Stomach smooth muscle (tissue), 2 donors: ENCODE measurements around the gene CLTB.

ENCODE experiments used
- H3K27ac ChIP-seq: one replicate; pipeline ENCODE4 v1.7.0; 2013; ENCODE audit warnings: mild to moderate bottlenecking, low read length, inconsistent platforms
- H3K27me3 ChIP-seq, 2 donors: one replicate each; pipeline ENCODE4 v1.7.0; 2013; ENCODE audit warnings: low read length in 2 of 2; ENCODE audit not compliant: insufficient read depth in 2 of 2, control insufficient read depth in 1 of 2
- H3K36me3 ChIP-seq, 2 donors: one replicate each; pipeline ENCODE4 v1.7.0; 2013; ENCODE audit warnings: low read length in 2 of 2; ENCODE audit not compliant: control insufficient read depth in 2 of 2, insufficient read depth in 2 of 2
- H3K4me1 ChIP-seq: one replicate; pipeline ENCODE4 v1.7.0; 2013; ENCODE audit warnings: low read length; ENCODE audit not compliant: control insufficient read depth, insufficient read depth
- H3K4me3 ChIP-seq, 2 donors: one replicate each; pipeline ENCODE4 v1.7.0; 2013; ENCODE audit warnings: low read length in 2 of 2
- H3K9ac ChIP-seq, 2 donors: one replicate each; pipeline ENCODE4 v1.7.0; 2013; ENCODE audit warnings: low read length in 2 of 2, mild to moderate bottlenecking in 1 of 2
- H3K9me3 ChIP-seq, 2 donors: one replicate each; pipeline ENCODE4 v1.7.0; 2013; ENCODE audit warnings: low read length in 2 of 2; ENCODE audit not compliant: control insufficient read depth in 2 of 2
- donor health status: healthy.
- donor health status: Pancreatic carcinoma.

Gene CLTB

DNA sequence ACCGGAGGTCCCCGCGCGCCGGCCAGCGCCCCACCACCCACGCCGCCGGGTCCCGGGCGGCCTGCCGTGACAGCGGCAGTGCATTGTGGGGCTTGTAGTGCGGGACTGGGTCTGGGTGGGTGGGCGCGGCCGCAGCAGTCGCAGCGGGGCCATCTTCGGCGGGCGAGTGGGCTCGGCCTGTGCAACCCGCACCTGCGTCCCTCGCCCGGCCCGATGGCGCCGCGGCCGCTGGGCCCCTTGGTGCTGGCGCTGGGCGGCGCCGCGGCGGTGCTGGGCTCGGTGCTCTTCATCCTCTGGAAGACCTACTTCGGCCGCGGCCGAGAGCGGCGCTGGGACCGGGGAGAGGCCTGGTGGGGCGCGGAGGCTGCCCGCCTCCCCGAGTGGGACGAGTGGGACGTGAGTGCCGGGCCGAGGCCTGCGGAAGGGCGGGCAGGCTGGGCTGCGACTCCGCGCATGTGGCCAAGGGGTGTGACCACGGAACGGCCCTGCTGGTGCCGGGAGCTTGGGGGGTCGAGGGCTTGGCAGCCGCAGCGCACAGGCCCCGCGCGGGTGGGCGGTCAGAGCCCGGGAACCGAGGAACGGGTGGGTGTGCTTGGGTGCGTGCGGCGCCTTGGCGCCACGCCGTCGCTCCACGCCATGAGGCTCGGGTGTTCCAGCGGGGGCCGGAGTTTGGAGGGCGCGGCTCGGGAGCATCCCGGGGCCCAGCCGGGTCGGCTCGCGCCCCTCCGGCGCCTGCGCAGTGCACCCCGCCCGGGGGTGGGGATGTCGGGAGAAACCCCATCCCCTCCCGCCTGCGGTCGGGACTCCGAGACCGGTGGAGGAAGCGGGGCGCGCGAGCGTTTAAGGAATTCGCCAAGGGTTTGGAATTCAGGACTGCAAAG is 50.7 kb downstream of the CLTB start, which contains the start of gene ARL10:
ARL10 (plus strand) TSS at position 137 of the 881 bp plus-strand sequence; CDS start at position 214, 77 bp downstream.
- H3K4me1 ChIP-seq = peaks cover 31% of the 10 kb centered on the region

DNA sequence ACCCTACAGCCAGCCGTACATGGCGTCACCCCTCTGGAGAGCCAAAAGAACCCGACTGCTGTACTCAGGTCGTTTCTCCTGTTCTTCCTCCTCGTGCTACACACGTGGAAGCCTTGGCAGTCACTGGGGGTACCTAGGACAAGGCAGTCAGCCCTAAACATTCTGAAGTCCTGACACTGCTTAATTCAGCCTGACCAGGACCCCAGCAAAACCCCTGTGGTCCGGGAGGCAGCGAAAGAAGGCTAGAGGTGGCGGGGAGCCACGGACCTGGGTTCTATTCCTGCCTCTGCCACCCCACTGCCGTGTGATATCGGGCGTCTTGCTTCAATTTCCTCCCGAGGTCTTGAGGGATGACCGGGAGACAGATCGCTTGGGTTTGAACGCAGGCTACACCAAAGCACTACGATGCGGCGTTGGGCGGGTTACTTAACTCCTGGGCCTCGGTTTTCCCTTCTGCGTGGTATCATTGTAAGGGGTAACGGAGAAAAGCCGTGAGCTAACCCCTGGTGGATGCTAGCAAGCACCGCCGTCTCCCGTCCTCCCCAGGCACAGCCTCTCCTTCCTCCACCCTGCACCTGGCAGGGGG is 51.5 kb downstream of the CLTB start:
- H3K9ac ChIP-seq = peak overlapping the region; percentile 84 to 89
- H3K27me3 ChIP-seq = no peaks in the 10 kb centered on the region
- no peaks in the 10 kb centered on the region for H3K9me3 ChIP-seq
- H3K4me3 ChIP-seq = peak overlapping the region; percentile 70 to 85
- H3K36me3 ChIP-seq = peaks cover 3 to 16% of the 10 kb centered on the region in 2 donors
- peaks cover 35% of the 10 kb centered on the region for H3K4me1 ChIP-seq
- H3K27ac ChIP-seq = peak overlapping the region; percentile 84

More for the DNA sequence above, 50.7 kb downstream of the CLTB start, which contains the start of gene ARL10:
- H3K4me3 ChIP-seq = peak within 1 kb of the TSS; percentile 70 to 85
- peaks cover 3 to 21% of the 10 kb centered on the region in 2 donors for H3K36me3 ChIP-seq
- H3K9ac ChIP-seq = peak within 1 kb of the TSS; percentile 84 to 89
- H3K27me3 ChIP-seq = no peaks in the 10 kb centered on the region
- no peaks in the 10 kb centered on the region for H3K9me3 ChIP-seq
- peak within 1 kb of the TSS; percentile 84 for H3K27ac ChIP-seq

DNA sequence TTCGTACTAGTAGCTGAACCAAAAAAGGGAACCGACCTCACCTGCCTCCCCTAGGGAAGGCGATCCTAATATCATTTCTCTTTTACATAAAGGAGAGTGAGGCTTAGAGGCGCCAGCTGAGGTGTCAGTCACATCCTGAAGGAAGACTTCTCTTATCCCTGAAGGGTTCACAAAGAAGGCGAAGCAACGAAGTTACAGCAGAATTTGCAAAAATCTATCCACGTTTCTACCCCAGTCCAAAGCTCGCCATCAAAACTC is 54.2 kb downstream of the CLTB start:
- Histone ChIP-seq H3K9me3 (no peaks in the 10 kb centered on the region), H3K27ac (no peak overlapping the region), H3K9ac (peak overlapping the region; percentile 87 to 91), H3K36me3 (peaks cover 3 to 5% of the 10 kb centered on the region in 2 donors), H3K4me1 (peaks cover 37% of the 10 kb centered on the region), H3K4me3 (peak overlapping the region; percentile 76 to 95), H3K27me3 (no peaks in the 10 kb centered on the region)

DNA sequence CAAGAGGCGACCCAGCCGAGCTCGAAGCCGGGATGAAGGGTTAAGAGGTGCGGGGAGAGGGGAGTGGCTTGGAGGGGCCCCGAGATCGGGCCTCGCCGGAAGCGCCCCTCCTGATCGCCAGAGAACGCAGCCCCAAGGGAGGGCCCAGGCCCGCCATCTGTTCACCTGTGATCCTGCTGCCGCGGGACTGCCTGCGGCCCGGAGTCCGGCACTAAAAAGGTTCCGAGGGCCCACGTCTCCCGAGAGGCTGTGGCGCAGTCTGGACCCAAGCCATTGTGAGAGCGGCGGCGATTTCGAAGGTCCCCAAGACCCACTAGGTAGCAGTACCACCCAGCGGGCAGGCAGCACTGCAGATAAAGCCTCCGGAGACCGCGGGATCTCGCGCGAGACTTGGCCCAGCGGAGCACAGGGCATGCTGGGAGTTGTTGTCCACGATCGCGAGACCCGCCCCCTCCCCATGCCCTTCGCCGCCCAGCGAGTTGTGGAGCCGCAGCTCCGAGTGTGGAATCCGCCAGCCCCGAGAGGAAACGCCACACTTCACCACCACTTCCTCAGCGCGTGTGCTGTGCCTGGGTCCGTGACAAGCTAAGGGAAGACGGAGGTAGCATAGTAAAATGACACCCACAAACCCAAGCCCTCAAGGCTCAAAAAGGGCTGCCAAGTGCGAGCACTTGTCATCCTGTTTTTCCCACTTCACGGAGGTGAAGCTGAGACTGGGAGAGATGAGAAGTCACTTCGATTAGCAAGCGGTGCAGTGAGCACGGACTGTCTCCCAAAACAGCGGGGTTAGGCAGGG is 54.7 kb downstream of the CLTB start, which contains the start of gene KIAA1191:
KIAA1191 (minus strand) TSS at position 328 of the 796 bp plus-strand sequence. CDS start 2,256 bp downstream, outside the sequence.
- Histone ChIP-seq H3K9me3 (no peaks in the 10 kb centered on the region), H3K27ac (peak within 1 kb of the TSS; percentile 46), H3K4me3 (peak within 1 kb of the TSS; percentile 76 to 95), H3K36me3 (peaks cover 3 to 5% of the 10 kb centered on the region in 2 donors), H3K27me3 (no peaks in the 10 kb centered on the region), H3K9ac (peak within 1 kb of the TSS; percentile 87 to 91), H3K4me1 (peaks cover 36% of the 10 kb centered on the region)

DNA sequence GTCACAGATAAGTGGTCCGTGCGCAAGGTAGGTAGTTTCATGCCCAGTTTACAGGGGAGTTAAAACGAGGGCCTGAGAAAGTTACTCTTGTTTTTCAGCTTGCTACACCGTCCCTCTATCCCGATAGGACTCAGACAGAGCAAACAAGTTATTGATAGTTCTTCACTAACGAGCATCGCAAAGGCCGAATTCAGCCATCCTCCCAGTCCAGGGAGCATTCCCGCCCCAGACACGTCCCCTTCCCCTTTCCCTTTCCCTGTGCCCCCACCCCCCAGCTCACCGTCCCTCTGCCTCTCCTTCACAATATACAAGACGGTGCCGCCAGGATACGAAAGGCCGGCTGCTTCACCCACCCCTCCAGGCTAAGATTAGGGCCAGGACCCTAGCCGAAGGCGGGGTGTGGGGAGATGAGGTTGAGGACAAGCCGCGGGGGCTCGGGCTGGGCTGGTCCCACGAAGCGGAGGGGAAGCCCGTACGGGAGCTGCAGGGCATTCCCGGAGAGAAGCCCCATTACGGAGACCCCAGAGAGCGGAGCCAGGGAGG is 55.4 kb downstream of the CLTB start:
- H3K4me1 ChIP-seq = peaks cover 29% of the 10 kb centered on the region
- H3K4me3 ChIP-seq = peak overlapping the region; percentile 76 to 95
- H3K9me3 ChIP-seq = no peaks in the 10 kb centered on the region
- peaks cover 3 to 7% of the 10 kb centered on the region in 2 donors for H3K36me3 ChIP-seq
- peak overlapping the region; percentile 46 for H3K27ac ChIP-seq
- H3K27me3 ChIP-seq = no peaks in the 10 kb centered on the region
- H3K9ac ChIP-seq = peak overlapping the region; percentile 87 to 91

DNA sequence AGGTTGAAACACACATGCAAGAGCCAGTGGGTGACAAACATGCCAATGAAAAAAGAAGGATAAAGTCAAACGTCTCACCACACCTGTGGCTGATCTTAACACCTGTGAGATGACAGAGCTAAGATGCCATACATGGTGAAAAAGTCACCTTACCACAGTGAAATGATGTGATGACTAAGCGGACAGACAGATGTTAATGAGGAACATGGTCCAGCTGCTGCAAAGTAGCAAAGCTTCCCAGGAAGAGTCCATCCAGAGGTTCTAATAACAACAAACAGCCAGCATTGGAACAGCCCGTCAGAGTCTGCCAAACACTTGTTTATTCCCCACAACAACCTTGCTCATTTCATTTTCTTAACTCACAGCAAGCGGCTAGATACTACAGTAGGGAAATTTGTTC is 56.7 kb downstream of the CLTB start:
- Histone ChIP-seq H3K4me3 (peak overlapping the region in 1 of 2 donors; percentile 35), H3K36me3 (peaks cover 6 to 15% of the 10 kb centered on the region in 2 donors), H3K27ac (no peak overlapping the region)

DNA sequence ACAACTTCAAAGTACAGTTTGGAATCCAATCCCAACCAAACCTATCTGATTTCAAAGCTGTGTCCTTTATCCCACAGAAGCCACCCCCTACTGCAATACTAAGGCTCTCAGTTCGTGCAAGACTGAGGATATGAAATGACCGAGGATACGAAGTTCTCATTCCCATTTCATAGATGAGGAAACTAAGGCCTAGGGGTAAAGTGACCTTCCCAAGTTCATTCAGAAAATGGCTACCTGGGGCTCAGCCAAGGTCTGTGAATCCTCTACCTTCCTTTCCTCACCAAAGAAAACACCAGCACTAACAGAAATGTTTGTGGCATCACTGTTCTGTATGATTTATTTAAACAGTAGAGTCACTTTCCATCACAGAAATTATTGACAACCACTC is 60.2 kb downstream of the CLTB start:
- Histone ChIP-seq H3K9ac (no peak overlapping the region), H3K27me3 (no peaks in the 10 kb centered on the region), H3K27ac (no peak overlapping the region), H3K4me3 (no peak overlapping the region), H3K36me3 (peaks cover 31 to 42% of the 10 kb centered on the region in 2 donors), H3K9me3 (no peaks in the 10 kb centered on the region), H3K4me1 (peaks cover 12% of the 10 kb centered on the region)

More for the DNA sequence above, 56.7 kb downstream of the CLTB start:
- H3K9me3 ChIP-seq = no peaks in the 10 kb centered on the region
- H3K9ac ChIP-seq = no peak overlapping the region
- H3K27me3 ChIP-seq = no peaks in the 10 kb centered on the region
- H3K4me1 ChIP-seq = peaks cover 19% of the 10 kb centered on the region

DNA sequence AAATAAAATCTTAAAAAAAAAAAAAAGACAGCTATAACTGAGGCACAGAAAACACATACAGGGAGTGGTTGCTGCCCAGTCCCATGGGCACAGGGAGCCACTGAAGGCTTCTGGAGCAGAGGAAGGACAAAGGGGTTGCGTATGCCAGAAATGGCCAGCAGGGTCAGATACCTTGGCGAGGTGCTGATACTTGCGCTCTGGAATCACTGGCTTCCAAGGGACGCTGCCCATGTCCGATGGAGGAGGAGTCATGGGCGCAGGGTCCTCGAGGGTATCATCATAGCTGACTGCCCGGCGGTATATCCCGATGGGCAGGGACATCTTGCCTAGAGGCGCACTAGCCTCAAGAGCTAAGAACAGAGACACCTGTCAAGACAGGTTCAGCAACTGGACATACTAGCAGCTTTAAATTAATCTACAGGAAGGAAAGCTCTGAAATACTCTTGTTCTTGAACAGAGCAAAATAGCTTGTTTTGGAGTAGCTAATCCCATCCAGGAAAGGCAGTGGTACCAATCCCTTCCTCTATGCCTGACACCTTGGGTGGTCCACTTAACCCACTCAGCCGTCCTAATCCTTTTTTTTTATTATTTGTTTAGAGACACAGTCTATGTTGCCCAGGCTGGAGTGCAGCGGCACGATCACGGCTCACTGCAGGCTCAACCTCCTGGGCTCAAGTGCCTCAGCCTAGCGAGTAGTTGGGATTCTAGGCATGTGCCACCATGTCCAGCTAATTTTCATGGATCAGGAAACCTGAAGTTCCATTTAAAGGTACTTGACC is 60.8 kb downstream of the CLTB start:
- Histone ChIP-seq H3K27me3 (no peaks in the 10 kb centered on the region), H3K36me3 (peaks cover 34 to 44% of the 10 kb centered on the region in 2 donors), H3K4me3 (no peak overlapping the region)

DNA sequence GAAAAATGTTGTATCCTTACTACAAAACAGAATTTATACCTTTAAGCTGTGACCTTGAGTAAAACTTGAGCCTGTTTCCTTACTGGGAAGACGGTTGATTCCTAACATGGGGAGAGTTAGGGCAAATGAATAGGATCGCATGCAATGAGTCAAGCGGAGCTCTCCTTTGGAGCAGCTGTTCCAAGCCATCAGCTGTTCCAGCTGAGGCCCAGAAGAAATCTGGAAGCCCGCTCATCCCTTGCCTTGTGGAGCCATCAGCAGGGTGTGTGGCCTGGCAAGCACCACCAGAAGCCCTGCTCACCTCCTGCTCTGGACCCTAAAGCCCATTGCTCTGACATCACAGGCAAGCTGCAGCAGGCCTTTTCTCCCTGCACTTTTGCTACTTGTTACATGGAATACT is 62.8 kb downstream of the CLTB start:
- H3K9me3 ChIP-seq = no peaks in the 10 kb centered on the region
- no peak overlapping the region for H3K27ac ChIP-seq
- peaks cover 51 to 55% of the 10 kb centered on the region in 2 donors for H3K36me3 ChIP-seq
- H3K27me3 ChIP-seq = no peaks in the 10 kb centered on the region
- no peaks in the 10 kb centered on the region for H3K4me1 ChIP-seq
- no peak overlapping the region for H3K9ac ChIP-seq
- no peak overlapping the region for H3K4me3 ChIP-seq

More for the DNA sequence above, 60.8 kb downstream of the CLTB start:
- Histone ChIP-seq H3K27ac (no peak overlapping the region), H3K9ac (no peak overlapping the region), H3K9me3 (no peaks in the 10 kb centered on the region), H3K4me1 (peaks cover 8% of the 10 kb centered on the region)
